Measurements from ENCODE around the gene CCDC157.
A peak's percentile ranks its signal among the peaks of the same experiment; 100 is the strongest.

DNA sequence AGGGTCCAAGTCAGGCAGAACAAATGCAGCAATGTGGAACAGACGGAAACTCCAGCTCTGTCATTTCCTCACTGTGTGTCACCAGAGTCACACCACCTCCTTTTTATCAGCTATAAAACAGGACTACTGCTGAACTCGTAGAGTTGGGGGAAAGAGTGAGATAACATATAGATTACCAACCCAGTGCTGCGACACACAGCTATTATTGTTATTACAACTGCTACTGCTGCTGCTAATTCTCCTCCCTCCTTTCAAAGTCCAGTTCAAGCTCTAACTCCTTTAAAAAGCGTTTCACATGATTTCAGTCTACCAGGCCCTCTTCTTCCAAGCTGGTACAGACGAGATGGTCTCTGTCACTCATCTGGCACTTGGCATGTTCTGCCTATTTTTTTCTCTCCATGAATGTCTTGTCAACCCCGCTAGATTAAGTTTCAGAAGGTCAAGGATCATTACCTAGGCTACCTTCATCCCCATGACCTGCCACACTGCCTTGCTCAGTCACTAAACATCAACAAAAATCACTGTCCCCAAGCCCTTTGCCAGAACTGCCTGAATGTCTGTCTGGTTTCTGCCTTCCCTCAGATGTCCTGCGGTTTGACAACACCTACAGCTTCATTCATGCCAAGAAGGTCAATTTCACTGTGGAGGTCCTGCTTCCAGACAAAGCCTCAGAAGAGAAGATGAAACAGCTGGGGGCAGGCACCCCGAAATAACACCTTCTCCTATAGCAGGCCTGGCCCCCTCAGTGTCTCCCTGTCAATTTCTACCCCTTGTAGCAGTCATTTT lies 65.1 kb downstream of the CCDC157 start:
- TF ChIP-seq, protein P1, sequence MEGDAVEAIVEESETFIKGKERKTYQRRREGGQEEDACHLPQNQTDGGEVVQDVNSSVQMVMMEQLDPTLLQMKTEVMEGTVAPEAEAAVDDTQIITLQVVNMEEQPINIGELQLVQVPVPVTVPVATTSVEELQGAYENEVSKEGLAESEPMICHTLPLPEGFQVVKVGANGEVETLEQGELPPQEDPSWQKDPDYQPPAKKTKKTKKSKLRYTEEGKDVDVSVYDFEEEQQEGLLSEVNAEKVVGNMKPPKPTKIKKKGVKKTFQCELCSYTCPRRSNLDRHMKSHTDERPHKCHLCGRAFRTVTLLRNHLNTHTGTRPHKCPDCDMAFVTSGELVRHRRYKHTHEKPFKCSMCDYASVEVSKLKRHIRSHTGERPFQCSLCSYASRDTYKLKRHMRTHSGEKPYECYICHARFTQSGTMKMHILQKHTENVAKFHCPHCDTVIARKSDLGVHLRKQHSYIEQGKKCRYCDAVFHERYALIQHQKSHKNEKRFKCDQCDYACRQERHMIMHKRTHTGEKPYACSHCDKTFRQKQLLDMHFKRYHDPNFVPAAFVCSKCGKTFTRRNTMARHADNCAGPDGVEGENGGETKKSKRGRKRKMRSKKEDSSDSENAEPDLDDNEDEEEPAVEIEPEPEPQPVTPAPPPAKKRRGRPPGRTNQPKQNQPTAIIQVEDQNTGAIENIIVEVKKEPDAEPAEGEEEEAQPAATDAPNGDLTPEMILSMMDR (IDR thresholded peaks at IDR 0.05) = no peak
- peak; percentile 12 for TF ChIP-seq POLR2A (IDR thresholded peaks at IDR 0.05)

Data from transverse colon (tissue), 3 donors.